GM12878 (cell line): ENCODE data around the gene MAP1LC3A. TPM values are rescaled to one million over a fixed set of nuclear protein-coding genes. Genes with fewer than 3 reads are reported as not detected.

Source experiments
- CEBPZ ChIP-seq: fragments of 150-350 bp; IDR thresholded peaks from 2 replicates; pipeline ENCODE4 v1.6.1; 2016; ENCODE audit warnings: low read depth, low read length
- MLLT1 ChIP-seq: fragments of 450-650 bp; IDR thresholded peaks from 2 replicates; pipeline ENCODE4 v1.6.1; 2016; ENCODE audit warnings: mild to moderate bottlenecking
- MTA2 ChIP-seq: fragments of 450-650 bp; IDR thresholded peaks from 2 replicates; pipeline ENCODE4 v1.6.1; 2016; ENCODE audit warnings: low read depth, mild to moderate bottlenecking, moderate library complexity
- POLR2AphosphoS2 ChIP-seq: IDR thresholded peaks from 2 replicates; pipeline ENCODE4 v1.6.1; 2011; ENCODE audit warnings: low read depth, mild to moderate bottlenecking, low read length, improper control_type of control experiment, moderate library complexity
- SMC3 ChIP-seq: IDR thresholded peaks from 2 replicates; pipeline ENCODE4 v1.6.1; 2011; ENCODE audit warnings: low read length, improper control_type of control experiment, borderline replicate concordance
- polyA plus RNA-seq, 11 experiments: library from polyadenylated mRNA; depleted of rRNA in 4 of 11; unstranded in 6 of 11; stranded (reverse) in 5 of 11; fragments of >200 nt; fragmentation: Nextera tagmentation in 4 of 11; fragmentation: Illumina TruSeq in 1 of 11; extraction: Ambion mirVana in 4 of 11; extraction: Trizol in 1 of 11; gene quantifications; 1 replicate in 1 of 11; 2 replicates in 10 of 11; pipeline versions ENCODE4 v1.2.1 to v1.2.3, GENCODE V29; 2011 to 2016; ENCODE audit warnings: inconsistent platforms in 2 of 11, missing spikeins in 2 of 11, low read depth in 1 of 11
- total RNA-seq, 4 experiments: library from RNA; depleted of rRNA in 3 of 4; stranded (reverse); fragments of >200 nt in 3 of 4; fragmentation: Illumina TruSeq in 1 of 4; extraction: Trizol in 1 of 4; gene quantifications; 2 replicates each; pipeline versions ENCODE4 v1.2.1 to v1.2.3, GENCODE V29; 2013 to 2021

The MAP1LC3A gene
- total and polyA plus RNA-seq, 10 of the 15 experiments (the other 5 are each of a cell fraction or from before 2014, with no cell fraction given) = 0.27 to 1.2 (median 0.39) TPM; not detected in 4

GRCh38 chr20:34534391-34535165 lies 23.9 kb upstream of the MAP1LC3A start (continued):
- TF ChIP-seq CEBPZ (no peak), POLR2AphosphoS2 (no peak), MTA2 (no peak), MLLT1 (no peak), SMC3 (no peak)
